B cell (primary cell): ENCODE measurements around the gene WNT16. TPM values are rescaled to one million over a fixed set of nuclear protein-coding genes. Genes with fewer than 3 reads are reported as not detected.

Experiments
- ATAC-seq: fragments of 200-7000 bp; cut with Tn5 transposase; one replicate; pipeline ENCODE4 v1.10.0; 2021; ENCODE audit warnings: low read depth, mild to moderate bottlenecking, moderate number of reproducible peaks, moderate library complexity
- CTCF ChIA-PET: fragments of 350-600 bp; sonication (Branson Sonifier 250); formaldehyde crosslinking; loops from one replicate; lab custom pipeline; 2021; ENCODE audit warnings: antibody characterized with exemption, inconsistent platforms; lab: Charles Lee
- POLR2A ChIA-PET: fragments of 350-600 bp; sonication (Branson Sonifier 250); formaldehyde crosslinking; loops from one replicate; lab custom pipeline; 2021; ENCODE audit warnings: antibody characterized with exemption; lab: Charles Lee
- DNase-seq: peaks from one replicate; pipeline ENCODE4 v3.0.0; 2013
- H2AFZ ChIP-seq: 2 replicates; pipeline ENCODE4 v1.6.1; 2012; ENCODE audit warnings: mild to moderate bottlenecking, low read depth, low read length; ENCODE audit not compliant: insufficient read depth, poor library complexity, severe bottlenecking
- H3K27ac ChIP-seq, 2 donors: 1 replicate in 1 of 2; 2 replicates in 1 of 2; pipeline ENCODE4 v1.5.1; 2012 to 2013; ENCODE audit warnings: low read length in 2 of 2, mild to moderate bottlenecking in 2 of 2, moderate library complexity in 1 of 2
- H3K27me3 ChIP-seq, 4 experiments: fragments of 200-600 bp in 1 of 4; sonication (generic) in 1 of 4; replicated peaks in 1 of 4; 1 replicate in 2 of 4; 2 replicates in 2 of 4; pipeline versions ENCODE4 v1.6.1 to v1.7.0; 2013 to 2016; ENCODE audit warnings: low read length in 3 of 4, mild to moderate bottlenecking in 2 of 4, mixed read lengths in 1 of 4, moderate library complexity in 1 of 4; ENCODE audit not compliant: insufficient read depth in 4 of 4, control insufficient read depth in 3 of 4; ENCODE audit errors: control extremely low read depth in 1 of 4
- H3K36me3 ChIP-seq, 2 experiments: replicated peaks in 1 of 2; 1 replicate in 1 of 2; 2 replicates in 1 of 2; pipeline versions ENCODE4 v1.6.1 to v1.7.1; 2013; ENCODE audit warnings: low read length in 1 of 2; ENCODE audit not compliant: insufficient read depth in 2 of 2, control insufficient read depth in 1 of 2; ENCODE audit errors: control extremely low read depth in 1 of 2, extremely low read depth in 1 of 2
- H3K4me1 ChIP-seq, 2 donors: fragments of 200-600 bp in 1 of 2; sonication (generic) in 1 of 2; 1 replicate in 1 of 2; 2 replicates in 1 of 2; pipeline versions ENCODE4 v1.5.1 to v1.6.1; 2013 to 2017; ENCODE audit warnings: low read length in 2 of 2; ENCODE audit not compliant: control insufficient read depth in 2 of 2, insufficient read depth in 2 of 2
- H3K4me2 ChIP-seq: replicated peaks from 2 replicates; pipeline ENCODE3; 2012; ENCODE audit warnings: mild to moderate bottlenecking, low read depth, low read length; ENCODE audit not compliant: poor library complexity, severe bottlenecking
- H3K4me3 ChIP-seq, 5 experiments: fragments of 200-600 bp in 1 of 5; sonication (generic) in 1 of 5; 1 replicate in 3 of 5; 2 replicates in 2 of 5; pipeline versions ENCODE4 v1.5.1 to v1.7.0; 2011 to 2016; ENCODE audit warnings: low read length in 4 of 5, mild to moderate bottlenecking in 4 of 5, low read depth in 2 of 5, control low read depth in 1 of 5, moderate library complexity in 1 of 5; ENCODE audit not compliant: insufficient read depth in 1 of 5; ENCODE audit errors: control extremely low read depth in 1 of 5, extremely low read depth in 1 of 5
- H3K79me2 ChIP-seq: fragments of 200-600 bp; sonication (generic); one replicate; pipeline ENCODE4 v1.6.0; 2016; ENCODE audit warnings: low read length; ENCODE audit not compliant: control insufficient read depth, insufficient read depth
- H3K9ac ChIP-seq: fragments of 200-600 bp; sonication (generic); 2 replicates; pipeline ENCODE4 v1.6.1; 2017; ENCODE audit warnings: mild to moderate bottlenecking, low read length, moderate library complexity
- H3K9me3 ChIP-seq, 3 donors: one replicate each; pipeline versions ENCODE4 v1.6.1 to v1.7.1; 2013; ENCODE audit warnings: low read length in 2 of 3; ENCODE audit not compliant: control insufficient read depth in 2 of 3, insufficient read depth in 1 of 3; ENCODE audit errors: control extremely low read depth in 1 of 3
- H4K20me1 ChIP-seq: 2 replicates; pipeline ENCODE4 v1.6.0; 2012; ENCODE audit warnings: mild to moderate bottlenecking, low read length; ENCODE audit not compliant: insufficient read depth, control insufficient read depth, poor library complexity, severe bottlenecking
- H3K27ac Mint-ChIP-seq: one replicate; pipeline ENCODE4 v1.8.0; 2021; ENCODE audit warnings: mixed read lengths
- H3K27me3 Mint-ChIP-seq: one replicate; pipeline ENCODE4 v1.8.0; 2021; ENCODE audit warnings: mixed read lengths
- H3K4me1 Mint-ChIP-seq: one replicate; pipeline ENCODE4 v1.8.0; 2021; ENCODE audit warnings: mixed read lengths
- H3K4me3 Mint-ChIP-seq: one replicate; pipeline ENCODE4 v1.8.0; 2021; ENCODE audit warnings: mixed read lengths
- H3K9me3 Mint-ChIP-seq: one replicate; pipeline ENCODE4 v1.8.0; 2022; ENCODE audit warnings: mixed read lengths; ENCODE audit not compliant: insufficient read depth
- CTCF ChIP-seq: fragments of 200-600 bp; IDR thresholded peaks from one replicate; pipeline ENCODE4 v1.8.0; 2022; ENCODE audit warnings: antibody characterized with exemption, mild to moderate bottlenecking
- EZH2 ChIP-seq: IDR thresholded peaks from 2 replicates; pipeline ENCODE4 v1.6.1; 2012; ENCODE audit warnings: borderline replicate concordance, low read depth, mild to moderate bottlenecking, moderate library complexity, low read length; ENCODE audit not compliant: insufficient read depth, poor library complexity, severe bottlenecking
- WGBS: methylation state at CpG from one replicate; pipeline ENCODE4 v1.1.5; 2013; ENCODE audit warnings: missing lambda C conversion rate; ENCODE audit not compliant: insufficient coverage; 5-methylcytosine and 5-hydroxymethylcytosine counted together
- intact Hi-C: fragments of 100-400 bp; cut with micrococcal nuclease; formaldehyde crosslinking; loops from one replicate; pipeline ENCODE4 v1.10.0; 2022
- polyA plus RNA-seq: library from polyadenylated mRNA; depleted of rRNA; stranded (reverse); fragments of >200 nt; gene quantifications from 2 replicates; pipeline ENCODE4 v1.2.3, GENCODE V29; 2012
- total RNA-seq, 2 donors: library from RNA; stranded (reverse); fragments of 120-200 nt in 1 of 2; gene quantifications; 1 replicate in 1 of 2; 2 replicates in 1 of 2; pipeline versions ENCODE4 v1.2.3 to v1.2.4, GENCODE V29; 2013 to 2022

Gene WNT16
- total and polyA plus RNA-seq, 2 donors (not counting 1 experiment from before 2014, with no cell fraction given), result 4.2 to 6.9 TPM

GRCh38 chr7:121282129-121282528, 46.7 kb upstream of the WNT16 start:
- POLR2A ChIA-PET, result no interaction called here
- Mint-ChIP-seq H3K4me1 (peaks cover 41% of the 10 kb centered on the region), H3K4me3 (no peak overlapping the region), H3K27ac (no peak overlapping the region), H3K9me3 (peaks cover 16% of the 10 kb centered on the region), H3K27me3 (no peaks in the 10 kb centered on the region)
- H3K36me3 ChIP-seq, result no peaks in the 10 kb centered on the region
- no peak overlapping the region for H3K27ac ChIP-seq
- intact Hi-C loops, result no loop called here
- peaks cover 0 to 31% (median 21%) of the 10 kb centered on the region in 3 donors for H3K9me3 ChIP-seq
- no peaks in the 10 kb centered on the region for H3K27me3 ChIP-seq
- no peak for TF ChIP-seq CTCF
- TF ChIP-seq EZH2, result no peak
- 100% methylated on average over 1 of the region's 3 CpGs for WGBS
- no peak overlapping the region for H3K9ac ChIP-seq
- ATAC-seq (no peak), DNase-seq (no peak)
- H3K4me1 ChIP-seq, result peaks cover 5 to 8% of the 10 kb centered on the region in 2 donors
- CTCF ChIA-PET, result no interaction called here
- no peaks in the 10 kb centered on the region for H4K20me1 ChIP-seq
- no peak overlapping the region for H2AFZ ChIP-seq
- H3K79me2 ChIP-seq, result peaks cover 4% of the 10 kb centered on the region
- H3K4me2 ChIP-seq, result no peak overlapping the region
- no peak overlapping the region for H3K4me3 ChIP-seq

- TF ChIP-seq EZH2 (no peak), CTCF (no peak)
- Mint-ChIP-seq H3K27me3 (no peaks in the 10 kb centered on the region), H3K9me3 (peaks cover 19% of the 10 kb centered on the region), H3K27ac (no peak overlapping the region), H3K4me3 (no peak overlapping the region), H3K4me1 (peaks cover 24% of the 10 kb centered on the region)
- no peak for DNase-seq
- no peak overlapping the region for H3K9ac ChIP-seq
- peaks cover 1 to 41% (median 23%) of the 10 kb centered on the region in 3 donors for H3K9me3 ChIP-seq
- peaks cover 6 to 9% of the 10 kb centered on the region in 2 donors for H3K4me1 ChIP-seq
- no peaks in the 10 kb centered on the region for H4K20me1 ChIP-seq
- peaks cover 4% of the 10 kb centered on the region for H3K79me2 ChIP-seq
- H3K4me2 ChIP-seq, result no peak overlapping the region
- H2AFZ ChIP-seq, result no peak overlapping the region
- intact Hi-C loops, result no loop called here
- no peak overlapping the region for H3K27ac ChIP-seq
- no peaks in the 10 kb centered on the region for H3K27me3 ChIP-seq
- H3K36me3 ChIP-seq, result no peaks in the 10 kb centered on the region
- CTCF ChIA-PET, result no interaction called here
- POLR2A ChIA-PET, result no interaction called here
- 100% methylated on average over 1 of the region's 1 CpG for WGBS
- H3K4me3 ChIP-seq, result no peak overlapping the region
- no peak for ATAC-seq
These were observed 43.6 kb upstream of the WNT16 start for GRCh38 chr7:121285066-121285667.
